Lower leg skin (tissue), 3 donors: ENCODE data around the gene VSTM2B.

Source experiments
- POLR2A ChIP-seq, 2 donors: fragments of 450-650 bp; IDR thresholded peaks; one replicate each; pipeline ENCODE4 v1.6.1; 2016 to 2017; ENCODE audit warnings: antibody characterized with exemption in 2 of 2, mild to moderate bottlenecking in 1 of 2, moderate library complexity in 1 of 2
- TF ChIP-seq, protein P1 (sequence below), 3 donors: fragments of 450-650 bp; IDR thresholded peaks; one replicate each; pipeline ENCODE4 v1.5.1; 2016; ENCODE audit warnings: antibody characterized with exemption in 3 of 3, mild to moderate bottlenecking in 3 of 3, moderate library complexity in 2 of 3

DNA sequence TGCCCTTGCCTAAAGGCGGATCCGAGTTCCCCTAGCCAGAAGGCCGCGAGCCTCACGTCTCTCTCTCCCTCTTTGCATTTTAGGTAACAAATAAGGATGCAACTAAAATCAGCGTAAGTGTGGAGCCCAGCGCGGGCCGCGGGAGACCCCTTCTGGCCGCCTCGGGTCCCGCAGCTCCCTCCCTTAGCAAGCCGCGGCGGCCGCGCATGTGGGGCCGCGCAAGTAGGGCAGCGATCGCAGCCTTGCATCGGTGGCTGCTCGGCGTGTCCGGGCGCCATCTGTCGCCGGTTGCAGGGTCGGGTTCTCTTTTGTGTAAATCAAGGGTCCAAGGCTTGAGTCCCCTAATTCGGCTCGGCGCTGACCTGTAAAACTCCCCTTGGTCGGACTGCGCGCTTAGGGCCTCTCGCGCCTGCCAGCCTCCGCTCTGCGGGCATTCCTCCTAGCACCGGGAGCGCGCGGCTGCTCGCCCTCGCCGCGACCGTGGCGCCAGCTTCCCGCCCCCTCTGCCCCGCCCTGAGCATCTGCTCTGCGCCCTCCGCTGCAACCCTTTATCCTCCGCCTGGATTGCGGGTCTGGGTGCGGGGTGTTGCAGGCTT is 2.7 kb downstream of the VSTM2B start:
- TF ChIP-seq, protein P1, sequence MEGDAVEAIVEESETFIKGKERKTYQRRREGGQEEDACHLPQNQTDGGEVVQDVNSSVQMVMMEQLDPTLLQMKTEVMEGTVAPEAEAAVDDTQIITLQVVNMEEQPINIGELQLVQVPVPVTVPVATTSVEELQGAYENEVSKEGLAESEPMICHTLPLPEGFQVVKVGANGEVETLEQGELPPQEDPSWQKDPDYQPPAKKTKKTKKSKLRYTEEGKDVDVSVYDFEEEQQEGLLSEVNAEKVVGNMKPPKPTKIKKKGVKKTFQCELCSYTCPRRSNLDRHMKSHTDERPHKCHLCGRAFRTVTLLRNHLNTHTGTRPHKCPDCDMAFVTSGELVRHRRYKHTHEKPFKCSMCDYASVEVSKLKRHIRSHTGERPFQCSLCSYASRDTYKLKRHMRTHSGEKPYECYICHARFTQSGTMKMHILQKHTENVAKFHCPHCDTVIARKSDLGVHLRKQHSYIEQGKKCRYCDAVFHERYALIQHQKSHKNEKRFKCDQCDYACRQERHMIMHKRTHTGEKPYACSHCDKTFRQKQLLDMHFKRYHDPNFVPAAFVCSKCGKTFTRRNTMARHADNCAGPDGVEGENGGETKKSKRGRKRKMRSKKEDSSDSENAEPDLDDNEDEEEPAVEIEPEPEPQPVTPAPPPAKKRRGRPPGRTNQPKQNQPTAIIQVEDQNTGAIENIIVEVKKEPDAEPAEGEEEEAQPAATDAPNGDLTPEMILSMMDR (IDR thresholded peaks at IDR 0.05): no peak
- no peak for TF ChIP-seq POLR2A (IDR thresholded peaks at IDR 0.05)
